ENCODE data around the gene POU4F2.

Gene POU4F2, protein sequence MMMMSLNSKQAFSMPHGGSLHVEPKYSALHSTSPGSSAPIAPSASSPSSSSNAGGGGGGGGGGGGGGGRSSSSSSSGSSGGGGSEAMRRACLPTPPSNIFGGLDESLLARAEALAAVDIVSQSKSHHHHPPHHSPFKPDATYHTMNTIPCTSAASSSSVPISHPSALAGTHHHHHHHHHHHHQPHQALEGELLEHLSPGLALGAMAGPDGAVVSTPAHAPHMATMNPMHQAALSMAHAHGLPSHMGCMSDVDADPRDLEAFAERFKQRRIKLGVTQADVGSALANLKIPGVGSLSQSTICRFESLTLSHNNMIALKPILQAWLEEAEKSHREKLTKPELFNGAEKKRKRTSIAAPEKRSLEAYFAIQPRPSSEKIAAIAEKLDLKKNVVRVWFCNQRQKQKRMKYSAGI

DNA sequence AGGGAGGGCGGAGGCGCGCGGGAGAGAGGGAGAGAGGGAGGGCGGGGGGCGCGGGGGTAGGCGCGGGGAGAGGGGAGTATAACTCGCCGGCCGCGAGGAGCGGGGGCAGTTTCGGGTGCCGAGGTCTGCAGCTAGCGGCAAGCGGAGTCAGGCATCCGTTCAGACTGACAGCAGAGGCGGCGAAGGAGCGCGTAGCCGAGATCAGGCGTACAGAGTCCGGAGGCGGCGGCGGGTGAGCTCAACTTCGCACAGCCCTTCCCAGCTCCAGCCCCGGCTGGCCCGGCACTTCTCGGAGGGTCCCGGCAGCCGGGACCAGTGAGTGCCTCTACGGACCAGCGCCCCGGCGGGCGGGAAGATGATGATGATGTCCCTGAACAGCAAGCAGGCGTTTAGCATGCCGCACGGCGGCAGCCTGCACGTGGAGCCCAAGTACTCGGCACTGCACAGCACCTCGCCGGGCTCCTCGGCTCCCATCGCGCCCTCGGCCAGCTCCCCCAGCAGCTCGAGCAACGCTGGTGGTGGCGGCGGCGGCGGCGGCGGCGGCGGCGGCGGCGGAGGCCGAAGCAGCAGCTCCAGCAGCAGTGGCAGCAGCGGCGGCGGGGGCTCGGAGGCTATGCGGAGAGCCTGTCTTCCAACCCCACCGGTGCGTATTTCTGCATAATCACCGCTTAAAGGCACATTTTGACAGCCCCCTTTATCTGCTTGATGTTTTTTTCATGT is at the start of gene POU4F2:
Gene POU4F2 (plus strand): TSS at position 108 of the 720 bp plus-strand sequence. CDS start 248 bp downstream, at position 356.
- H3K27ac ChIP-seq: no peak within 1 kb of the TSS
- TF ChIP-seq, protein P1, sequence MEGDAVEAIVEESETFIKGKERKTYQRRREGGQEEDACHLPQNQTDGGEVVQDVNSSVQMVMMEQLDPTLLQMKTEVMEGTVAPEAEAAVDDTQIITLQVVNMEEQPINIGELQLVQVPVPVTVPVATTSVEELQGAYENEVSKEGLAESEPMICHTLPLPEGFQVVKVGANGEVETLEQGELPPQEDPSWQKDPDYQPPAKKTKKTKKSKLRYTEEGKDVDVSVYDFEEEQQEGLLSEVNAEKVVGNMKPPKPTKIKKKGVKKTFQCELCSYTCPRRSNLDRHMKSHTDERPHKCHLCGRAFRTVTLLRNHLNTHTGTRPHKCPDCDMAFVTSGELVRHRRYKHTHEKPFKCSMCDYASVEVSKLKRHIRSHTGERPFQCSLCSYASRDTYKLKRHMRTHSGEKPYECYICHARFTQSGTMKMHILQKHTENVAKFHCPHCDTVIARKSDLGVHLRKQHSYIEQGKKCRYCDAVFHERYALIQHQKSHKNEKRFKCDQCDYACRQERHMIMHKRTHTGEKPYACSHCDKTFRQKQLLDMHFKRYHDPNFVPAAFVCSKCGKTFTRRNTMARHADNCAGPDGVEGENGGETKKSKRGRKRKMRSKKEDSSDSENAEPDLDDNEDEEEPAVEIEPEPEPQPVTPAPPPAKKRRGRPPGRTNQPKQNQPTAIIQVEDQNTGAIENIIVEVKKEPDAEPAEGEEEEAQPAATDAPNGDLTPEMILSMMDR (conservative IDR thresholded peaks at IDR 0.05): no peak
- TF ChIP-seq ZFX (IDR thresholded peaks at IDR 0.05): no peak

DNA sequence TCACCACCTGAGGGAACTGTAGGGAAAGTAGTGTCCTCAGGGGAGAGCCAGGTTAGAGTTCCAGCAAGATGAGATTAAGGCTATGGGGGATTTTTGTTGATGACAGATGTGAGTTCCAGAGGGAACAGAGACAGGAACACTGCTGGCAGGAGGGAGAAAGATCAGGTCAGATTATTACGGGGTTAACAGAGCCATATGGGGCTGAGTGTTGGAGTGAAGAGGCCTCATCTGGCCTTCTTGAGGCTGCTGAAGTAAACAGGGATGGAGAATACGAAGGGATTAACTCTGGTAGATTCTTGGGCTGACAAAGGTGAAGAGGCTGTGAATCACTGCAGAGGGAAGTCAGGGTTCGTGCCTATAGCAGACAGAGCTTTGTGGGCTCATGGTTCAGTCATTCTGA is 47.9 kb upstream of the POU4F2 start:
- H3K27ac ChIP-seq: no peak overlapping the region
- TF ChIP-seq ZFX (IDR thresholded peaks at IDR 0.05): no peak
- TF ChIP-seq, protein P1 (conservative IDR thresholded peaks at IDR 0.05): no peak

DNA sequence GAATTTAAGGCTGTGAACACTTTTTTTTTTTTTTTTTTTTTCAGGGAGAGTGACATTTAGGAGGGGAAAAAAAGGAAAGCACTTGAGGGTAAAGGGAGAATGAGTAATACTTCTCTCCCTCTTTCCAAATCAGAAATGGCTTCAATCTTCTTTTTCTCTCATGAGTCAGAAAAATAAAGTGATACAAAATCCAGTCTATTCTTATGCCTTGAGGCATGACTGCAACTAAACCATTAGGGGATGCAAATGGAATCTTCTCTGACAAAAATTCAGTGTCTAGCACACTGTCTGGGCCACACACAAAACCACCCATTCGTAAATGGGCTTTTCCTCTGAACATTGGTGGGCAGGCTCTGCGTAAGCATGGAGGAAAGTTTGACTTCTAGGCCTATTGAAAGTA is 46.7 kb upstream of the POU4F2 start:
- TF ChIP-seq, protein P1 (conservative IDR thresholded peaks at IDR 0.05): no peak
- TF ChIP-seq ZFX (IDR thresholded peaks at IDR 0.05): no peak

DNA sequence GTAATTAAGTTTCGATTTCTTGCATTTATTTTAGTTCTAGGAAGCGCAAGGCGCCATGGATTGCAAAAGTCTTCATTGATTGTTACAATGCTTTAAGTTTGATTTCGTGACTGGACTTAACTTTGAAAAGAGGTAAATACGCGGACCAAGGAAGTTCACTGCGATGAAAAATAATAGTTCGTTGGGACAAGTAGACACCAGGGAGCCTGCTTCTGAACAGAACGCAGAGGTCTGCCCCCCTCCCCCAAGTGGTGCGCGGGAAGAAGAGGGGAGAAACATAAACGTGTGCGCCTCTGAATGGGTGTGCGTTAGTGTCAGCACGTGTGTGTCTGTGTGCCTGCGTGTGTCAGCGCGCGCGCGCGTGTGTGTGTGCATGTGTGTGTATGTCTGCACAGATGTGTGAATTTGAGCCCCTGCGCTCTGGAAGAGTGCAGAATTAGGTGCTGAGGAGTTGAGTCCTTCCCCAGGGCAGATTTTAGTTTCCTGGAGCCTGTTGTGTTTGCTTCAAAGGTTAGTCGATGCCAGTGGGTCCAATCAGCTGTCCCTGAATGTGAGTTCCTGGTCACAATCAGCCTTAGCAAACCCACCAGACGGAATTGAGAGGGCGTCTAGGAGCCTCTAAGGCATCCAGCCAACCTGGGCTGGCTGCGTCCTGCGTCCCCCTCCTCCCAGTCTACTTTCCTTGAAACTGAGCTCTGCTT is 5.8 kb upstream of the POU4F2 start:
- TF ChIP-seq, protein P1 (conservative IDR thresholded peaks at IDR 0.05): no peak
- TF ChIP-seq ZFX (IDR thresholded peaks at IDR 0.05): no peak
- H3K27ac ChIP-seq: no peak overlapping the region

More for the DNA sequence above, 46.7 kb upstream of the POU4F2 start:
- H3K27ac ChIP-seq: no peak overlapping the region

DNA sequence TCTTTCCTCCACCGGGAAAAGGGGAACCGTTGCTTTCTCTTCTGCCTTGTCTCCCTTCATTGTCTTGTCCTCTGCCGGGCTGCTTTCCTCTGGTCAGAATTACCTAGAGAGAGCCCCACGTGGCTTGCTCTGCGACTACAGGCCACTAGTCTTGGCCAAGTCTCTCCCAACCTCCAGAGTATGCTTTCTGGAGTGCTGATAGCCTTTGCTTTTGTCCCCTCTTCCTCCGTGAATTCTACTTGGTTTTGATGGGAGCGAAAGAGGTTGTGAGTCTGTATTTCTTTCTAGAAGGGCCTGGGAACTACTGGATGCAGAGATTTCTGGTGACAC is 5.3 kb upstream of the POU4F2 start:
- TF ChIP-seq, protein P1 (conservative IDR thresholded peaks at IDR 0.05): no peak
- no peak for TF ChIP-seq ZFX (IDR thresholded peaks at IDR 0.05)

DNA sequence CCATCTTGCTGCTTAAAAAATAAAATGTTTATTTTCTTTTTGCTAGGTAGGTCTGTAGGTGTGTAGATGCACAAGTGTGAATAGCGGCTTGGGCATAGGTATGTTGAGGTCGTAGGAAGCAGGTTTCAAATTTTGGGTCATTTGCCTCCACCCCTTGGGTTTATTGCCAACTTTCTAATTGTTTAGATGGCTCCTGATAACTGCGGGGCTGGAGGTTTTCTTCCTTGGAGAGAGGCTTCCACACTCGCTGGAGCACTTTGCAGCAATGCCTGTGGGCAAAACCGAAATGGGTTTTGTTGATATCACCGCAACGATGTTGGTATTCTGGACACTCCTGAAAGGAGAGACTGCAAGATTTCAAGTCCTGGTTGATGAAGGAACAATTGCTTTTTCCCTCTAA is 3.9 kb upstream of the POU4F2 start:
- TF ChIP-seq ZFX (IDR thresholded peaks at IDR 0.05): no peak
- TF ChIP-seq, protein P1 (conservative IDR thresholded peaks at IDR 0.05): no peak
- H3K27ac ChIP-seq: no peak overlapping the region

More for the DNA sequence above, 5.3 kb upstream of the POU4F2 start:
- no peak overlapping the region for H3K27ac ChIP-seq
